MM.1S (cell line): Measurements from ENCODE around the gene SCD.

Experiments
- DNase-seq: peaks from one replicate; pipeline ENCODE4 v3.0.0-alpha.2; 2015
- H2AFZ ChIP-seq: fragments of 300-600 bp; sonication (generic); 2 replicates; pipeline ENCODE4 v1.6.0; 2016; ENCODE audit warnings: antibody characterized with exemption, low read length
- H3F3A ChIP-seq: fragments of 300-600 bp; sonication (generic); 2 replicates; pipeline ENCODE4 v1.6.1; 2016; ENCODE audit warnings: mild to moderate bottlenecking, antibody characterized with exemption, low read length, moderate library complexity, mixed read lengths; ENCODE audit not compliant: insufficient read depth
- H3K27ac ChIP-seq: fragments of 300-600 bp; sonication (generic); 2 replicates; pipeline ENCODE4 v1.5.1; 2016; ENCODE audit warnings: mild to moderate bottlenecking, low read length
- H3K27me3 ChIP-seq: fragments of 300-600 bp; sonication (generic); replicated peaks from 2 replicates; pipeline ENCODE4 v1.6.0; 2016; ENCODE audit warnings: low read length; ENCODE audit not compliant: insufficient read depth
- H3K36me3 ChIP-seq: fragments of 300-600 bp; sonication (generic); replicated peaks from 2 replicates; pipeline ENCODE4 v1.6.1; 2016; ENCODE audit warnings: mild to moderate bottlenecking, low read length, mixed read lengths; ENCODE audit not compliant: insufficient read depth
- H3K4me1 ChIP-seq: fragments of 300-600 bp; sonication (generic); 2 replicates; pipeline ENCODE4 v1.6.1; 2016; ENCODE audit warnings: low read length, mixed read lengths
- H3K4me2 ChIP-seq: fragments of 300-600 bp; sonication (generic); 2 replicates; pipeline ENCODE4 v1.6.0; 2016; ENCODE audit warnings: low read depth, low read length
- H3K4me3 ChIP-seq: fragments of 300-600 bp; sonication (generic); 2 replicates; pipeline ENCODE4 v1.5.1; 2016; ENCODE audit warnings: low read length, mixed read lengths
- H3K79me2 ChIP-seq: fragments of 300-600 bp; sonication (generic); 2 replicates; pipeline ENCODE4 v1.6.1; 2016; ENCODE audit warnings: mixed run types, low read length, mixed read lengths
- H3K9ac ChIP-seq: fragments of 300-600 bp; sonication (generic); 2 replicates; pipeline ENCODE4 v1.6.1; 2016; ENCODE audit warnings: low read length, mixed read lengths
- H3K9me2 ChIP-seq: fragments of 300-600 bp; sonication (generic); replicated peaks from 2 replicates; pipeline ENCODE4 v1.6.1; 2016; ENCODE audit warnings: mild to moderate bottlenecking, low read length, mixed read lengths; ENCODE audit not compliant: insufficient read depth
- H3K9me3 ChIP-seq: fragments of 300-600 bp; sonication (generic); replicated peaks from 2 replicates; pipeline ENCODE4 v1.6.1; 2016; ENCODE audit warnings: mild to moderate bottlenecking, low read length, mixed read lengths; ENCODE audit not compliant: insufficient read depth
- H4K20me1 ChIP-seq: fragments of 300-600 bp; sonication (generic); 2 replicates; pipeline ENCODE4 v1.6.1; 2016; ENCODE audit warnings: mild to moderate bottlenecking, low read length, moderate library complexity, mixed read lengths; ENCODE audit not compliant: insufficient read depth
- CTCF ChIP-seq: fragments of 300-600 bp; sonication (generic); IDR thresholded peaks from 2 replicates; pipeline ENCODE4 v1.5.1; 2016; ENCODE audit warnings: antibody characterized with exemption, low read length, mixed read lengths
- EZH2 ChIP-seq: fragments of 300-600 bp; sonication (generic); optimal IDR thresholded peaks from 2 replicates; pipeline ENCODE3; 2017; ENCODE audit warnings: low read depth, mild to moderate bottlenecking, antibody characterized with exemption, low read length, mixed read lengths
- EZH2phosphoT487 ChIP-seq: fragments of 300-600 bp; sonication (generic); IDR thresholded peaks from 2 replicates; pipeline ENCODE4 v1.6.1; 2018; ENCODE audit warnings: antibody characterized with exemption, low read length

The SCD gene

GRCh38 chr10:100350914-100351485 is 4.0 kb downstream of the SCD start:
- Histone ChIP-seq H3K9ac (no peak overlapping the region), H3F3A (no peaks in the 10 kb centered on the region), H2AFZ (no peak overlapping the region), H3K27ac (no peak overlapping the region), H3K4me1 (peaks cover 15% of the 10 kb centered on the region), H3K9me3 (no peaks in the 10 kb centered on the region), H3K9me2 (no peaks in the 10 kb centered on the region), H3K27me3 (no peaks in the 10 kb centered on the region), H4K20me1 (peaks cover 21% of the 10 kb centered on the region; the same call in 1 of the 2 replicates), H3K4me3 (no peak overlapping the region), H3K36me3 (peaks cover 41% of the 10 kb centered on the region), H3K79me2 (peaks cover 71% of the 10 kb centered on the region), H3K4me2 (peak overlapping the region; percentile 73; the same call in 1 of the 2 replicates)
- no peak for TF ChIP-seq CTCF
- TF ChIP-seq EZH2phosphoT487, result no peak
- no peak for TF ChIP-seq EZH2
- DNase-seq, result no peak

GRCh38 chr10:100353770-100354485 is 6.9 kb downstream of the SCD start:
- Histone ChIP-seq H3K4me3 (no peak overlapping the region), H3K79me2 (peaks cover 57% of the 10 kb centered on the region), H2AFZ (no peak overlapping the region), H3K27me3 (no peaks in the 10 kb centered on the region), H3K9ac (no peak overlapping the region), H4K20me1 (peaks cover 20% of the 10 kb centered on the region; the same call in 1 of the 2 replicates), H3K4me1 (peaks cover 11% of the 10 kb centered on the region), H3F3A (no peaks in the 10 kb centered on the region; the same call in 1 of the 2 replicates), H3K9me3 (no peaks in the 10 kb centered on the region), H3K4me2 (no peak overlapping the region), H3K27ac (no peak overlapping the region), H3K9me2 (no peaks in the 10 kb centered on the region), H3K36me3 (peaks cover 51% of the 10 kb centered on the region)
- DNase-seq, result no peak
- TF ChIP-seq EZH2phosphoT487 (no peak), EZH2 (no peak), CTCF (no peak)

GRCh38 chr10:100355086-100355485 is 8.1 kb downstream of the SCD start:
- H3K9me2 ChIP-seq, result no peaks in the 10 kb centered on the region
- H3K4me2 ChIP-seq, result no peak overlapping the region
- peaks cover 48% of the 10 kb centered on the region for H3K36me3 ChIP-seq
- H3K27ac ChIP-seq, result no peak overlapping the region
- no peak for DNase-seq
- no peak overlapping the region for H3K9ac ChIP-seq
- TF ChIP-seq EZH2phosphoT487, result no peak
- no peak for TF ChIP-seq CTCF
- no peak for TF ChIP-seq EZH2
- H3F3A ChIP-seq, result no peaks in the 10 kb centered on the region; the same call in 1 of the 2 replicates
- peaks cover 50% of the 10 kb centered on the region for H3K79me2 ChIP-seq
- H3K4me1 ChIP-seq, result no peaks in the 10 kb centered on the region
- H4K20me1 ChIP-seq, result peaks cover 9% of the 10 kb centered on the region; the same call in 1 of the 2 replicates
- H3K27me3 ChIP-seq, result no peaks in the 10 kb centered on the region
- H2AFZ ChIP-seq, result no peak overlapping the region
- H3K9me3 ChIP-seq, result no peaks in the 10 kb centered on the region
- no peak overlapping the region for H3K4me3 ChIP-seq
